GM12891 (cell line): Measurements from ENCODE around the gene DEUP1.

Experiments used
- POLR2A ChIP-seq: IDR thresholded peaks from 2 replicates; pipeline ENCODE4 v1.6.1; 2011; ENCODE audit warnings: low read depth, low read length, control low read depth
- POLR2AphosphoS5 ChIP-seq: IDR thresholded peaks from 2 replicates; pipeline ENCODE4 v1.6.1; 2011; ENCODE audit warnings: low read depth, low read length, control low read depth
- SPI1 ChIP-seq: IDR thresholded peaks from 2 replicates; pipeline ENCODE4 v1.6.1; 2011; ENCODE audit warnings: low read depth, low read length, control low read depth
- TAF1 ChIP-seq: IDR thresholded peaks from 2 replicates; pipeline ENCODE4 v1.6.1; 2011; ENCODE audit warnings: low read depth, low read length, control low read depth

DNA sequence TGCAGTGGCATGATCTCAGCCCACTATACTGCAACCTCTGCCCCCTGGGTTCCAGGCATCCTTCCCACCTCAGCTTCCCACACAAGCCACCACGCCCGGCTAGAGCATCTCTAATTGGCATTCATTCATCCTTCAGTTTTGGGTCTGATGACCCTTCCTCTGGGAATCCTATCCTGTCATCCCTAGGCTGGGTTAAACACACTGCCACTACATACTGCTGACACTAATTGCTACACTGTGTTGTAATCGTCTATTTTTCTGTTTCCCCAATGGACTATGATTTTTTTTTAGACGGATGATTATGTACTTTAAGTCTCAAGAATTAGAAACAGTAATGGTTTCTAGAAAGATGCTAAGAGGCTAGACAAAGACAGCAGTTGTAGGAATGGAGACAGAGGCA, 62.8 kb downstream of the DEUP1 start:
- no peak for TF ChIP-seq POLR2A
- TF ChIP-seq TAF1: no peak
- TF ChIP-seq POLR2AphosphoS5: no peak
- no peak for TF ChIP-seq SPI1
